NCI-H510A (cell line): ENCODE results near the gene DNAJC11.
"Not testable (repeated sequence)": the region's sequence is repeated elsewhere in the genome, so short reads cannot be mapped to it uniquely, and the experiment has no call there.

ENCODE experiments used
- DNase-seq: peaks from one replicate; lab custom pipeline; 2025; lab: John Stamatoyannopoulos, UW

Gene DNAJC11

DNA sequence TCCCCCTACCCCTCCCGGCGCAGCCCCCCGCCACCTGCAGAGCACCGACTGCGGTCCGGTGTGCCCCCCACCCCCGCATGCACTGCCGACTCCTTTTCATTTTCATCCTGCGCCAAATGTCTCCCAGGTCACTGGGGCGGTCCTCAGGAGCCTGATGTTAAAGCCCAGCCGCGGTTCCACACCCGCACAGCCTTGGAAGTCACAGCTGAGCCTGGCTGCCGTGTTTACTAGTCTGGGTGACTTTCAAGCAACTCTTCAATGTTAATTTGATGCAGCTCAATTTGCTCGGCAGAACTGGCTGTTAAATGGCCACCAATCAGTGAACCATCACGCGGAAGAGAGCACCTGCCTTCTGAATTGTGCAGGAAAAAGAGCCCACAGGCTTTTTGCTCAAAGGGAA is 49.7 kb downstream of the DNAJC11 start:
- DNase-seq, result no peak

DNA sequence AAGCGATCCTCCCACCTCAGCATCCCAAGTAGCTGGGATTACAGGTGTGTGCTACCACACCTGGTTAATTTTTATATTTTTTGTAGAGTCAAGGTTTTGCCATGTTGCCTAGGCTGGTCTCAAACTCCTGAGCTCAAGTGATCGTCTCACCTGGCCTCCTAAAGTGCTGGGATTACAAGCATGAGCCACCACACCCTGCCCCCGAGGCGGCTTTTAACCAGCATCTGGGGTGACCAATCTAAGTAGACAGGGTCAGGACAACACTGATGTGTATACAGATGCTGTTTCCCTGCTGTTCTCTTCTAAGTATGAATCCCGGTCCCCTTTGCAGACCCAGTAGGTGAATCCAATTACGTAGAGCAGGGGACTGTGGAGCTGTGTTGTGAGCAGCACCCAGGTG is 53.1 kb downstream of the DNAJC11 start:
- DNase-seq, result no peak

DNA sequence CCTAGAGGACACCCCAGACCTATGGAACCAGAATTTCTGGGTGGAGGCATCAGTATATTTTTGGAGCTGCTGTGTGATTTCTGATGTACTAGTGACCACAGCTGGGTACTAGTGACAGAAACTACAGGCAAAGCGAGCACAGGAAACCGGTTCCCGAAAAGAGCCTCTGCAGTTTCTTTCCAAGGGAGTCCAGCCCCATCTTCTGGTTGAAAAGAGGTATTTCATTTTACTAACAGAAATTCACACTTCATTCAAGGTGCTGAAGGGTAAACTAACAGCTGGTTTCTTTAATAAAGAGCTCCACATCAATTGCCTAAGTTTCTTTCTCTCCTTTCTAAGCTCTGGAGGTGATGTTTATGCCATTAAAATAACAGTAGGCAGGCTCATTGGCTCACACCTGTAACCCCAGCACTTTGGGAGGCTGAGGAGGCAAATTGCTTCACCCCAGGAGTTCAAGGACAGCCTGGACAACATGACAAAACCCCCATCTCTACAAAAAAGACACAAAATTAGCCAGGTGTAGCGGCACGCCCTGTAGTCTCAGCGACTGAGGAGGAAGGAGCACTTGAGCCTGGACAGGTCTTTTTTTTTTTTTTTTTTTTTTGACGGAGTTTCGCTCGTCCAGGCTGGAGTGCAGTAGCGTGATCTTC is 55.0 kb downstream of the DNAJC11 start:
- DNase-seq, result peak; percentile 25

DNA sequence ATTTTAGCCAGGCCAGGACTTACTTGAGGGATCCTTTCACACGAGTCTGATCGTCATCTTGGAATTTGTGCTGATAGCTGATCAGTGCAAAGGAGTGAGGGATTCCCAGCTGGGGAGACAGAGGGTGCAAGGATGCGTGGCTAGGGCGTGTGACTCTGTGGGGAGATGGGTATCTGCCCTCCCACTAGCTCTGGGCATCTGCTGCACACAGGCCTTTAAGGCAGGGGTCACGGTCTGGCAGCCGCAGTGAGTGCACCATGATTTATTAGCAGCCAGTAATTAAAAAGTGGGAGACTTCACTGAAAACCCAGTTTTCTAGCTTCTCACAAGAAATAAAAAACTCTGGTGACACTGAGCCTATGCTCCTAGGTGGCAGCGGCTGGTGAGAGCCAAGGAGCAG is 56.6 kb downstream of the DNAJC11 start:
- DNase-seq, result no peak

DNA sequence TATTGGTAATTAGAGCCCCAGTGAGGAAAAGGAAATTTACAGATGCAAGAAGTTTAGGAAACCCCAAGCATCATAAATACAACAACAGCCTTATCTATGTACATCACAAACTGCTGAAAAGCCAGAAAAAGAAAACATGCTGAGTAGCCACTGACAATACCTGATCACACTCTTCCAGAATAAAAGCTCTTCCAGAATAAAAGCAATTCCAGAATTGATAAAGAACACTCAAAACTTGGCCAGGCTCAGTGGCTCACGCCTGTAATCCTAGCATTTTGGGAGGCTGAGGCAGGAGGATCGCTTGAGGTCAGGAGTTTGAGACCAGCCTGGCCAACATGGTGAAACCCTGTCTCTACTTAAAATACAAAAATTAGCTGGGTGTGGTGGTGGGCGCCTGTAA is 60.7 kb downstream of the DNAJC11 start:
- DNase-seq, result not testable (repeated sequence)

DNA sequence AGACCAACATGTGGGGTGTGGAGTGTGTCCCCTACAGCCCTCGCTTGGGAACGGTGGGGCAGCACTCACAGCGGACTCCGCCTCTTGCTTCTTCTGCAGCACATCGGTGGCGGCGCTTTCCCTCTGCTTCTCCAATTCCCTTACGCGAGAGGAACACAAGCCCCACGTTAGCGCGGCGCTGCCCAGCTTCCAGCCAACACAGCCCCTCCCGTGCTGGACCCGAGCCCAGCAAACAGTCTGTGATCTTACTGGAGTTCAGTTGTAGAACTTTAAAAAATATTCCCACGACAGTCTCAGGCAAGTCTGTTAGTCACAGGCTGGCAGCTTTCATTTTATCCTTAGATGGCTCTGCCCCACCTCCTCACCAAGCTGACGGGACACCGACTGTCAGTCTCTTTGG is 63.4 kb downstream of the DNAJC11 start:
- DNase-seq, result no peak

DNA sequence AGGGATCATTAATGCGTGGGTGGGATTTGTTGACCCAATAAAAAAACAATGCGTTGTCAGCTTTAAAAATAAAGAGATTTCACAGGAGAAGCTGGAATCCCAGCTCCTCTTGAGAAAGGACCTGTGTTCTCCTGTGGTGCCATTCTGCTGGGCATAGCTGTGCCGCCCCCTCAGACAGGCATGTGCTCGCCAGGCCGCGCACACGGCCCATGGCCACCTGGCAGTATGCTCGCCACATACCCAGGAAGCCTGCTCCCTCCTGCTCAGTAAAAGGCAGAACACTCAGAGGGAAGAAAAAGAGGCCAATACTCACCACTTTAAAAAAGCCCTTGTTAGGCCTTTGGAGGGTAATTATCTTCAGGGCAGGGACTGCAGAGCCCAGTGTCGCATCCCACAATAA is 63.8 kb downstream of the DNAJC11 start:
- DNase-seq, result no peak

DNA sequence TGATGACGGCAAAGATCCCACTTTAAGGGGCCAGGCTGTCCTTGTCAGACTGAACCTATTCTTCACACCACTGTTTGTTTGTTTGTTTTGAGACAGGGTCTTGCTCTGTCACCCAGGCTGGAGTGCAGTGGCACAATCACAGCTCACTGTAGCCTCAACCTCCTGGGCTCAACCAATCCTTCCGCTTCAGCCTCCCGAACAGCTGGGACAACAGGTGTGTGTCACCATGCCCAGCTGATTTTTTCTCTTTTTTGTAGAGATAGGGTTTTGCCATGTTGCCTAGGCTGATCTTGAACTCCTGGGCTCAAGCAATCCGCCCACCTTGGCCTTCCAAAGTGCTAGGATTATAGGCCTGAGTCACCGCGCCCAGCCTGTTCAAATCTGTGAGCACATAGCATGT is 64.8 kb downstream of the DNAJC11 start:
- DNase-seq, result not testable (repeated sequence)

DNA sequence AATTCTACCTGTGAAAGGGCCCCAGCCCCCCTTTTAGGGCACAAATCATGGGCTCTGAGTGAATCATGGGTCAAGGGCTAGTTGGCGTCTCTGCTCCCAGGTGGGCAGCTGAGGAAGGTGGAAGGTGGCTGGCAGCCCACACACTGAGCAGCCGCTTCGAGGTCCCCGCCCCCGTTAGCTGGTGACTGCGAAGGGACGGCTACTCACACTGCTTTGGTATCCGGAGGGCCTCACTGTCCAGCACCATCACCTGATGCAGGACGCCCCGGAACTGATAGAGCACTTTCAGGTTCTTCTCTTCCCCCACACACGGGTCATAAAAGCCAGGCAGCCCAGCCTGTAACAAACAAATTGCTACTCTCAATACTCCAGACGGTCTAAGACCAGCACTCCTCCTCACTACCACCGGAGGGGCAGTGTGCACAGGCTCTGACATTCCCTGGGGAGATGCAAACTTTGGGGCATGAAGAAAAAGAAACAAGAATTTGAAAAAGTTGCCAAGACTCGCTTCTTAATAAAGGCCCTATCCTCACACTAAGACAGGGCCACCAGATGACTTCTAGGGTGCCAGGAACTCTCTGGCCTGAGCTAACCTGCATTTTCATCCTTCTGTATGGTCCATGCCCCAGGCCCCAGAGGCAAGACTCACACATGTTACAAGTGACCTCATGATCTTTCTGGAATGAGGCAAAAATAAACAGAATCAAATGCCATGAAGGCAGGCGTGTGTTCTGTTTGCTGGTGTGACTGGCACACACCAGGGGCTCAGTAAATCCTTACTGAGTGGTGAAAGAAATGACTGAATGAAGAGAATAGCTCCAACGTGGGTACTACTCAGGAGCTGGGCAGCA is 65.5 kb downstream of the DNAJC11 start:
- DNase-seq, result no peak

DNA sequence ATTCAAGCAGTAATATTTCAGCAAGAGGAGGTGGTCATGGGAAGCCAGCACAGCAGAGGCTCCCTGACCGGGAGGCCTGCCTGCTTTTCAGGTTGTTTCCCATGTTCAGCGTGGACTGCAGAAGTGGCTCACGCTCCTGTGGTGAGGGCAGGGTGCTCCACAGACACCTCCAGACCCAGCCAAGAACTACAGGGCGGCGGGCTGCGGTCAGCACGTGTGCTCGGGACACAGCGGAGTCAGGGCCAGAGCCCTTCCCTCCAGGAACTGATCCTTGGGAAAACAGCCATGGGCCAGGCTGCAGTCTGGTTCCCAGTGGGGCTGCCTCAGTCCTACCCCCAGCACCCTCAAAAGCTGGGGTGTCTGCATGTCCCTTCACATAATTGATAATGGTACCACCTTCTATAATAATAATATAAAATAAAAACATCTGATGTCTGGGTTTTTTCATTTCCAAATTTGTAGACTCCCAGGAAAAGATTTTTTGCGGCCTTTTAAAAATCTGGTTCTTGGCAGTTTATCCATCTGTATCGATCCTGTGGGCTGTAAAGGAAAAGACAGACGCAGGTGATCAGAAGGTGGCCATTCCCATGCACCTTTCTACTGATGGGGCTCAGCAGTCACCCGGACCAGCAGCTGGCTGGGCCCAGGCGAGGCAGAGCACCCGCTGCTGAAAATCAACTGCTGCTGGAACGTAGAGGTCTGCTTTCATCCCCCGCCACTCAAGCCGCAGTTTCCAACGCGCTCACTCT is 66.3 kb downstream of the DNAJC11 start:
- no peak for DNase-seq

DNA sequence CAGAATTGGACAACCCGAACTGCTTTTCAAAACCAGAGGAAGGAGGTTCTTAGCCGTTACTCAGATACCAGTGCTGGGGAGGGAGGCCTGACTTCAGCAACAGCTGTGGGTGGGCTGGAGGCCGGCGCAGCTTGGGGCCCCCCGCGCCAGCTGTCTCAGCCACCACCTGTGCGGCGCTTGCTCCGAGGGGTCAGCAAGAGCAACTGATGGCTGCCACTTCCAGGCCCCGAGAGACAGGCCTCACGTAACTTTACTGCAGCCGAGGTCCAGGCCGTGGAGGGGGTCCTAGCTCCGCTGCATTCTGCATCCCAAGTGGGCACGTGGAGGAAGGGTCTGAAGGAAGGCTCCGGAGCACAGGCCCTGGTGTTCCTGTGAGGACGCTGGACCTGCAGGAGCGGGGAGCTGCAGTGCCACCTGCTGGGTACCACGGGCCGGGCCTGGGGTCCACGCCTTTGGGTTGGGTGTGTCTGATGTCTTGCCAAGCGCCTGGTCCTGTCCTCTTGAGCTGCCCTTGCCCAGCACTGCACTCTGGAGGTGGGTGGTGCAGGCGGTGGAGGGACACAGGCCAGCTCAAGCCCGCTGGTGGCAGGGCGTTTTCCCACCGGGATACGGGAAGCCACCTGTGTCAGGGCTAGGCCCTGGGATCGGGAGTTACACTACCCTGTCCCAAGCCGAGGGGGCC is 67.1 kb downstream of the DNAJC11 start:
- DNase-seq, result peak; percentile 22

DNA sequence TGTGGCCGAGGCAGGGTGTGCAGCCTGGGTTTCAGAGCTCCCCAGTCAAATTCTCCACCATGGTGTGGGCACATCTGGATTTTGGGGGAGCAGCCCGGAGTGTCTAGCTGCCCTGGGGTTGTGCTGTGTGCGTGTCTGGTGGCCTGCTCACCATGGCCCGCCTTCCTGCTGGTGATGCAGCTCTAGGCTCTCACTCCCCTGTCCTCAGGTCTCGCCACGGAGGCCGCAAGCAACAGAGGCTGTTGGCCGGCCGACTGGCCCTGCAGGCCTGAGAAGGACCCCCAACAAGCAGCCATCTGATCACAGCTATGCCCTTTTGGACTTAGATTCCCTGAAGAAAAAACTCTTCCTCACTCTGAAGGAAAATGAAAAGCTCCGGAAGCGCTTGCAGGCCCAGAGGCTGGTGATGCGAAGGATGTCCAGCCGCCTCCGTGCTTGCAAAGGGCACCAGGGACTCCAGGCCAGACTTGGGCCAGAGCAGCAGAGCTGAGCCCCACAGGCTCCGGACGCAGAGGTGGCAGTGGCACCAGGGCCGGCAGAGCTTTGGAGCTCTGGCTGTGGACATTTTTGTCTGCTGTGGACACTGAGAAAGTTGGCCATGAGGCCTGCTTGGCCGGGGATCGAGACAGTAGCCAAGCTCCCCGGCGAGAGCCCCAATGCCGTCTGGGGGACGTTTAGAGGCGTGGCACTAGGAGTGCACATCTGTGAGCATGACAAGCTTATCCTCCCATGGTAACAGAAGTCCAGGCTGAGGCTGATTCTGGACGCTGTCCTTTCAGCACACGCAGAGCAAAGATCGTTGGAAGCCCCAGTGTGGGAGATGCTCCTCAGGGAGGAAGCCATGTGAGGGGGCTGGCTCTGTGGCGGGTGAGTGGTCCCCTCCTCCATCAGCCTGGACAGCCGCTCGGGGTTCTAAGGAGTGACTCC is 68.8 kb downstream of the DNAJC11 start:
- DNase-seq, result no peak

DNA sequence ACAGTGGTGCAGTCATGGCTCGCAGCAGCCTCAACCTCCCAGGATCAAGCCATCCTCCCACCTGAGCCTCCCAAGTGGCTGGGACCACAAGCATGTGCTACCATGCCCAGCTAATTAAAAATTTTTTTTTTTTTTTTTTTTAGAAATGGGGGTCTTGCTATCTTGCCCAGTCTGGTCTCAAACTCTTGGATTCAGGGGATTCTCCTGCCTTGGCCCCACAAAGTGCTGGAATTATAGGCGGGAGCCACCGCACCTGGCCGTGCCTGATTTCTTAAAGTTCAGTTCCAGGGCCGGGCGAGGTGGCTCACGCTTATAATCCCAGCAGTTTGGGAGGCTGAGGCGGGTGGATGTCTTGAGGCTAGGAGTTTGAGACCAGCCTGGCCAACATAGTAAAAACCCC is 70.6 kb downstream of the DNAJC11 start:
- DNase-seq, result no peak

DNA sequence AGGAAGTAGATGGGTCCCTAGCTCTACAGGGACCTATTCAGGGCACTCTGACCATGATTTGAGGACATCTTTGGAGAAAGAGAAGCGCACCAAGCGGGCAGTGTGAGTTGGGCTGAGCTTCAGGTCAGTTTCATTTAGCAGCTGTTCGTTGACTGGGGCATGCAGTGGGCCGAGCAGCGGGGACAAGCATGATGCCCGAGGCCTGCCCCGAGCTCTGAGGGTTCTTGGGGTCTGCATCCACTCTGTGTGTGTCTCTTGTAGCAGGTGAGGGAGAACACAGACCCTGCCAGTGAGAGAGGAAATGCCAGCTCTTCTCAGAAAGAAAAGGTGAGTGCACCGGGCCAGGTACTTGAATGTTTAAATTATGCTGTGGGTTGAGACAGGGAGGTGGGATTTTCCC is 71.6 kb downstream of the DNAJC11 start:
- no peak for DNase-seq

DNA sequence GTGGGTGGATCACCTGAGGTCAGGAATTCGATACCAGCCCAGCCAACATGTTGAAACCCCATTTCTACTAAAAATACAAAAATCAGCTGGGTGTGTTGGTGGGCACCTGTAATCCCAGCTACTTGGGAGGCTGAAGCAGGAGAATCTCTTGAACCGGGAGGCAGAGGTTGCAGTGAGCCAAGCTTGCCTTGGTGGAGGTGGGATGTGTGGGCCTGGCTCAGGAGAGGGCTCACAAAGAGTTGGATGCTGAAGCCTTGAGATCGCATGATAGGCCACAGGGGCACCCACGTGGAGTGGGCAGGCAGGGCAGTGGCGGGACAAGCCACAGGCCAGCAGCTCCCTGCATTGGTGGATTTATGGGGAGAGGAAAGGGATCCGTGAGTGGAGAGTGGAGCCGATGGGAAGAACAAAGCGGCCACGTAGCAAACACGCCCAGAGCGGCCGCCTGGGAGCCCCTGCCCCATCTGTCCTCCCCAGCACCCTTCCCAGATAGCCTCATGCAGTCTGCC is 72.6 kb downstream of the DNAJC11 start:
- no peak for DNase-seq

DNA sequence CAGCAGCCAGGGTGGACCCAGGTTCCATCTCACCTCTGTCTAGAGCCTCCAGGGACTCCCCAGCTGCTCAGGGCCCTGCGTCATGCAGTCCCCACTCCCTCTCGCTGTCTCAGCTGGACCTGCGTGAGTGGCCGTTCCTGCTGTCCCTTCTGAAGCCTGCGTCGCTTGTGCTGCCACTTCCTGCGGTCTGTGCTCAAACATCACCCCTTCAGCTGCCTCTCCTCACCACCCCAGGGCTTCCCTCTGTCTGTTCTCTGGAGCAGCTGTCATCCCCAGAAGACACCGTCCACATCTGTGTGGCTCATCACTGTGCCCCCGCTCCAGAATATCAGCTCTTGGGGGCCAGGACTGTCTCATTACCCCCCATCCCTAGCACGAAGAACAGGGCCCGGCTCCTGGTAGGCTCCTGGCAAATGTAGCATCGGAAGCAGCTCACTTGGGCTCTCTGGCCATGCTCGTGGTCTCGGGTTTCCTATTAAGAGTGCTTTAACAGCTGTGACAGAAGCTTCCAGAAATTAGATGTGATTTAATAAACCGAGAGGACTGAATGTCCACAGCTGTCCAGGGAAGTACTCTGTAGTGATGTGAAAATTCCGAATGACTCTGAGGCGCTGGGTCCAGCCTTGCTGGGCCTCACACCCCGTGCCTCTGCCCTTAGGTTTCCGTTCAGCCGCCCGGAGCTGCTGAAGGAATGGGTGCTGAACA is 73.6 kb downstream of the DNAJC11 start:
- DNase-seq, result no peak

DNA sequence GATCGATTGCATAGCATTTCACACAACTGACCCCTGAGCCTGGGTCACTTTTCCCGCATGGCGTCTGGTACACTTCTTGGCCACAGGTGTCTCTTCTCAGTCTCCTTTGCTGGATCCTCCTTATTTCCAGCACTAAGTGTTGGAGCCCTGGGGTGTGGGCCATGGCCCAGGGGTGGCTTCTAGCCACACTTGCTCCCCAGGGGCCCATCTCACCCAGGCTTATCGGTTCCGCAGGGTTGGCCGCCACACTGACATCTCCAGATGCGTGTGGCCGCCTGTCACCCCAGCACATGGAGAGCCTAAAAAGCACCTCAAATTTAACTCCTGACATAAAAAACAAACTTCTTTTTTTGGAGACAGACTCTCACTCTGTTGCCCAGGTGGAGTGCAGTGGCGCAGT is 74.6 kb downstream of the DNAJC11 start:
- no peak for DNase-seq

DNA sequence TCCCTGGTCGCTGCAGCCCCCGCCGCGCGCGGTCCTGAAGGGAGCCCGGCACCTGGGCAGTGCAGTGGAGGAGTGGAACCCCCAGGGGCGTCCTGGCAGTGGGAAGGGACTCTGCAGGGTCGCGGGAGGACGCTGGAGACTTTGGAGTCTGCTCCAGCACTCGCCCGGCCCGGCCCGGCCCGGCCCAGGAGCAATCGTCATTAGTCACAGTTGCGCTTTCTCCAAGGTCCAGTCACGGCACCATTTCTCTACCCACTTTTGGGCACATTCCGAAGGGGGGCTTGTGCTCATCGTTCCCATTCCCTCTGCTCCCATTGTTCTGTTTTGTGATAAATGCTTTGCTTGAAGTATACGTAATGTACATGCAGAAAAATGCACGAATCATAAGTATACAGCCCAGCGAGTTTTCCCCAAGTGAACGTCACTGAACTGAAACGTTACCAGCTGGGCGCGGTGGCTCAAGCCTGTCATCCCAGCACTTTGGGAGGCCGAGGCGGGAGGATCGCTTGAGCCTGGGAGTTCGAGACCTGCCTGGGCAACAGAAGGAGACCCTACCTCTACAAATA is 75.9 kb downstream of the DNAJC11 start:
- no peak for DNase-seq

DNA sequence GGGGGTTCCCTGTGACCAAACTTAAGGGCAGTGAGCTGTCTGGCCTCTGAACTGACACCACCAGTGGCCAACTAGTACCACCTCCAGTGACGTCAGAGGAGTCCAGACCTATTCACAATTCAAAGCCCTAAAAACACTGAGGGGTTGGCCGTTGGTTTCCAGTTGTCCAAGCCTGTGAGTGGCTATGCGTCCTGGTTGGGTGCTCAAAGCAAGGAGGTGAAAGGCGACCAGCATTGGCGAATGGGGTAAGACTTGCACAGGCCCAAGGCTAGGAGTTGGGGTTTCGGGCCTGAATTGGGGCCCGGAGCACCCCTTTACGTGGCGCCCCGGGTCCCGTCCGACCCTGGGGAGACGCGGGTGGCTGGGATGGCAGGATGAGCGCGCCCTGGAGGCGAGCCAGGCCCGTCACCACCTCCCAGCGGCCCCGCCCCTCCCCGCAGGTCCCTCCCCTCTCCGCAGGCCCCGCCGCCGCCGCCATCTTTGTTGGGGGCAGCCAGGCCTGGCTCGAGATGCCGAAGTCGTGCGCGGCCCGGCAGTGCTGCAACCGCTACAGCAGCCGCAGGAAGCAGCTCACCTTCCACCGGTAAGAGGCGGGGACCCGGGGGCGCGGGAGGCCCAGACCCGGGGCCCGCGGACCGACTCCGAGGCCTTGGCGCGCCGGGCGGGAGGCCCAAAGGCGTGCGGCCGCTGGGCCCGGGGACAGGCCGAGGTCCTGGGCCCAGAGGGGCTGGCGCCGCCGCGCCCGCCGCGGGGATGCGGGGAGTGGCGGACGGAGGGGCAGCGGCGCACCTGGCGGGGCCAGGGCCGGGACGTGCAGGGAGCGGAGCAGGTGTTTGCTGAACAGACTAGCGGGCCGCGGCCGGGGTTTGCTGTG is 76.7 kb downstream of the DNAJC11 start, which contains the start of gene THAP3:
Gene THAP3 (plus strand): TSS at position 159 of the 874 bp plus-strand sequence. CDS start 351 bp downstream, at position 510.
- DNase-seq, result peak; percentile 93
